Suprapubic skin (tissue), 4 donors: ENCODE data around the gene DRD4. TPM values are rescaled to one million over a fixed set of nuclear protein-coding genes. Genes with fewer than 3 reads are reported as not detected.

Experiments
- DNase-seq, 2 donors: peaks; one replicate each; pipeline ENCODE4 v3.0.0-alpha.2; 2019; ENCODE audit warnings: low spot score in 2 of 2
- H3K27ac ChIP-seq: fragments of 200-600 bp; sonication (generic); one replicate; pipeline ENCODE4 v1.5.1; 2019
- H3K27me3 ChIP-seq: fragments of 200-600 bp; sonication (generic); one replicate; pipeline ENCODE4 v1.5.1; 2019
- H3K36me3 ChIP-seq: fragments of 200-600 bp; sonication (generic); one replicate; pipeline ENCODE4 v1.5.1; 2019
- H3K4me1 ChIP-seq: fragments of 200-600 bp; sonication (generic); one replicate; pipeline ENCODE4 v1.5.1; 2019
- H3K4me3 ChIP-seq: fragments of 200-600 bp; sonication (generic); one replicate; pipeline ENCODE4 v1.5.1; 2019; ENCODE audit warnings: mild to moderate bottlenecking
- H3K9me3 ChIP-seq: fragments of 200-600 bp; sonication (generic); one replicate; pipeline ENCODE4 v1.5.1; 2019
- CTCF ChIP-seq, 2 donors: fragments of 200-600 bp in 1 of 2; fragments of 450-650 bp in 1 of 2; sonication (generic) in 1 of 2; IDR thresholded peaks; one replicate each; pipeline ENCODE4 v1.5.1; 2016 to 2019; ENCODE audit warnings: antibody characterized with exemption in 2 of 2, mild to moderate bottlenecking in 1 of 2, moderate library complexity in 1 of 2
- EP300 ChIP-seq: sonication (generic); formaldehyde crosslinking; IDR thresholded peaks from one replicate; pipeline ENCODE4 v1.6.1; 2017; ENCODE audit warnings: antibody characterized with exemption
- POLR2A ChIP-seq, 2 donors: fragments of 450-650 bp; IDR thresholded peaks; one replicate each; pipeline ENCODE4 v1.6.1; 2017; ENCODE audit warnings: antibody characterized with exemption in 2 of 2, mild to moderate bottlenecking in 2 of 2, moderate library complexity in 2 of 2
- POLR2AphosphoS5 ChIP-seq, 3 donors: sonication (generic); formaldehyde crosslinking; IDR thresholded peaks; one replicate each; pipeline ENCODE4 v1.6.1; 2017; ENCODE audit warnings: antibody characterized with exemption in 3 of 3
- WGBS: methylation state at CpG from one replicate; pipeline ENCODE4 v1.1.5; 2018; 5-methylcytosine and 5-hydroxymethylcytosine counted together
- total RNA-seq, 4 donors: library from RNA; depleted of rRNA; stranded (reverse); fragments of >200 nt; gene quantifications; one replicate each; pipeline ENCODE4 v1.1.0, GENCODE V29; 2016

DRD4 gene
- total RNA-seq, 4 donors from 2014 or later: 0.97 to 1.2 TPM; not detected in 2

DNA sequence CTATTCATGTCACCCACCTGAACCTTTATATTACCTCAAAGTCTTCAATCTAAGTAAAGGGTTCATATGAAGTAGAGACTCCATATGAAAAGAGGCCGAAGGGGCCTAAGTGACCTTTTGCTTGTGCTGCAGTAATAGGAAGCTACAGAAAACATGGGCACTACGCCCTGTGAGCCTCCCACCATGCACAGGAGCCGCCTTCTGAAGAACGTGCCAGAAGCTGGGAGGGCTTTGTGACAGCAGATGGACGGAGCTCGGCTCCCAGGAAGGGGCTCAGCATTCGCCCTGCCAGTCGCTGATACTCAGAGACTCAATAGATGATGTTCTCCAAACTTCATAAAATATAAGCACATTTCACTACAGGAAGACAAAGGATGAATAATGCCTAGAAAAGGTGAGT lies 36.8 kb downstream of the DRD4 start:
- peaks cover 73% of the 10 kb centered on the region for H3K36me3 ChIP-seq
- TF ChIP-seq EP300: no peak
- TF ChIP-seq CTCF (IDR thresholded peaks at IDR 0.05): no peak
- TF ChIP-seq POLR2A (IDR thresholded peaks at IDR 0.05): no peak
- TF ChIP-seq POLR2AphosphoS5 (IDR thresholded peaks at IDR 0.05): no peak
- 90% methylated on average over 8 of the region's 8 CpGs for WGBS

GRCh38 chr11:674406-674805 lies 37.3 kb downstream of the DRD4 start:
- Histone ChIP-seq H3K9me3 (no peaks in the 10 kb centered on the region), H3K27ac (no peak overlapping the region), H3K27me3 (no peaks in the 10 kb centered on the region), H3K4me3 (no peak overlapping the region), H3K4me1 (no peaks in the 10 kb centered on the region), H3K36me3 (peaks cover 77% of the 10 kb centered on the region)
- TF ChIP-seq POLR2A (IDR thresholded peaks at IDR 0.05) (no peak), CTCF (IDR thresholded peaks at IDR 0.05) (no peak), EP300 (no peak), POLR2AphosphoS5 (IDR thresholded peaks at IDR 0.05) (no peak)
- 92% methylated on average over 17 of the region's 17 CpGs for WGBS
- no peak for DNase-seq

More for the DNA sequence above, 36.8 kb downstream of the DRD4 start:
- H3K27me3 ChIP-seq: no peaks in the 10 kb centered on the region
- H3K27ac ChIP-seq: no peak overlapping the region
- H3K4me3 ChIP-seq: no peak overlapping the region
- H3K9me3 ChIP-seq: no peaks in the 10 kb centered on the region
- DNase-seq: no peak
- H3K4me1 ChIP-seq: no peaks in the 10 kb centered on the region

DNA sequence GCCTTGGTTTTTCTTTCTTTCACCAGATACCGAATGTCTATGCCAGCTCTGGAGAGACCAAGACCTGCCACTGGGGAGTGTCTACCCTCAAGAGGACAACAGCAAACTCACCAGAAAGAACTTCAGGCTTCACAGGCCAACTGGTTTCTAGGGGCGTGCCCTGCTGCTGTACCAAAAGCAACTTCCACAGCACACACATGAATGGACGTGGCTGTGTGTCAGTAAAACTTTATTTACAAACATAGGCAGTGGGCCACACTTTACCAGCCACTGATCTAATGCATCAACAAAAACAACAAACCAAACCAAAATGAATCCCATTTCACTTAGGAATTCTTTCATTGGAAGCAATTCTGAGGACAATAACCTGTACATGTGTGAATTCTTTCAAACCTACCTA lies 41.2 kb downstream of the DRD4 start:
- DNase-seq: no peak
- no peaks in the 10 kb centered on the region for H3K9me3 ChIP-seq
- H3K27ac ChIP-seq: no peak overlapping the region
- 87% methylated on average over 3 of the region's 3 CpGs for WGBS
- H3K4me3 ChIP-seq: no peak overlapping the region
- TF ChIP-seq EP300 (no peak), POLR2AphosphoS5 (IDR thresholded peaks at IDR 0.05) (no peak), CTCF (IDR thresholded peaks at IDR 0.05) (no peak), POLR2A (IDR thresholded peaks at IDR 0.05) (no peak)
- H3K36me3 ChIP-seq: peaks cover 85% of the 10 kb centered on the region
- no peaks in the 10 kb centered on the region for H3K4me1 ChIP-seq
- no peaks in the 10 kb centered on the region for H3K27me3 ChIP-seq

DNA sequence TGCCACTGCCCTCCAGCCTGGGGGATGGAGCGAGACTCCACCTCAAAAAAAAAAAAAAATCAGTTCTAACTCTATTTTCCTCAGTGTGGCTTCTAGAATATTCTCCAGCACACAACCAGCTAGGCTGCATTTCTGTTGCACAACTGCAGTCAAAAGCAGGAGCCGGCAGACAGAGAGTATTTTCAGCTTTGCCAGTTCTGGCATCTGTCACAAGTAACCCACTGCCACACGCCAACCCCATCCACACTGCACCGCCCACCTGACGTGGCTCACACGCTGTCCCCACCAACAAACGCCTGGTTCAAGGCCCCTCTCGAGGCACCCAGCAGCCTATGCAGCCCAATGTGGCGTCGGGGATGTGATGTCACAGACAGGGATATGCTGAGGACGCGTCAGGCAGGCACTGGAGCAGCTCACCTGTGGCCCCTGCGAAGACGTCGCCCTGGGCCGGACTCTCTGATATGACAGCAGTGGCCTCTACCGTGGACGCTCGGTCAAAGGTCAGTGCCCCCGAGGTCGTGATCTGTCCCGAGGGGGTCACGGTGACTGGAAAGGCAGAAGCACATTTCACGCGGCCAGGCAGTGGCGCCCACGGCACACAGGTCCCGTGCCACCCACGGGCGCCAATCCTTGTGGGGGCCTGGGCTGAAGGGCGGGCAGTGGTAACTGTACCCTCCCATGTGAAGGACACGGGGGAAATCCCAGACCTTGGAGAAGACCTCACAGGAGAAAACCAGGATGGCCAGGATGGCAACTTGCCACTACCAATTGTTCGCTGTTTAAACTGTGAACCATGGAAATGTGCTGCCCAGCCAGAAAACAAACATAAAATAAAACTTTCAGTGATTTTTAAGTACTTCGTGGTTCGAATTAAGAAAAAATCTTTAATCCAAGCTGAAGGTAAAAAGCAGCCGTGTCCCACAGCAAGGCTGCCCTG lies 42.5 kb downstream of the DRD4 start:
- Histone ChIP-seq H3K9me3 (no peaks in the 10 kb centered on the region), H3K4me3 (no peak overlapping the region), H3K4me1 (no peaks in the 10 kb centered on the region), H3K27ac (no peak overlapping the region), H3K36me3 (peaks cover 85% of the 10 kb centered on the region), H3K27me3 (no peaks in the 10 kb centered on the region)
- no peak for TF ChIP-seq CTCF (IDR thresholded peaks at IDR 0.05)
- no peak for TF ChIP-seq POLR2AphosphoS5 (IDR thresholded peaks at IDR 0.05)
- no peak for TF ChIP-seq POLR2A (IDR thresholded peaks at IDR 0.05)
- no peak for TF ChIP-seq EP300
- WGBS: 93% methylated on average over 30 of the region's 36 CpGs
- no peak for DNase-seq

GRCh38 chr11:680476-680875 lies 43.4 kb downstream of the DRD4 start:
- no peaks in the 10 kb centered on the region for H3K4me1 ChIP-seq
- no peak overlapping the region for H3K27ac ChIP-seq
- peaks cover 84% of the 10 kb centered on the region for H3K36me3 ChIP-seq
- H3K9me3 ChIP-seq: no peaks in the 10 kb centered on the region
- 85% methylated on average over 19 of the region's 19 CpGs for WGBS
- H3K27me3 ChIP-seq: no peaks in the 10 kb centered on the region
- DNase-seq: no peak
- no peak overlapping the region for H3K4me3 ChIP-seq
- TF ChIP-seq CTCF (IDR thresholded peaks at IDR 0.05): no peak
- TF ChIP-seq EP300: no peak
- no peak for TF ChIP-seq POLR2AphosphoS5 (IDR thresholded peaks at IDR 0.05)
- no peak for TF ChIP-seq POLR2A (IDR thresholded peaks at IDR 0.05)
